GM19351 (cell line): Measurements from ENCODE around the gene IFITM1.

ENCODE experiments used
- ATAC-seq: cut with Tn5 transposase; IDR thresholded peaks from one replicate; pipeline ENCODE4 v1.9.1; 2021; ENCODE audit warnings: mild to moderate bottlenecking, moderate library complexity; ENCODE audit not compliant: unreplicated experiment

Gene IFITM1

GRCh38 chr11:313787-314553, at the start of gene IFITM1:
TSS of gene IFITM1 (plus strand) at chr11:314040. CDS start at chr11:314171, 131 bp downstream.
- peak; percentile 51 for ATAC-seq

- ATAC-seq, result no peak
Measured at GRCh38 chr11:266676-267439, 47.0 kb upstream of the IFITM1 start.

GRCh38 chr11:267491-267994, 46.3 kb upstream of the IFITM1 start:
- ATAC-seq, result no peak

- peak; percentile 47 for ATAC-seq
Measured at GRCh38 chr11:268716-269145, 45.1 kb upstream of the IFITM1 start.

GRCh38 chr11:269146-269890, 44.5 kb upstream of the IFITM1 start:
- peak; percentile 64 for ATAC-seq

- no peak for ATAC-seq
Measured at GRCh38 chr11:270451-271318, 43.2 kb upstream of the IFITM1 start.

GRCh38 chr11:271319-271715, 42.5 kb upstream of the IFITM1 start:
- ATAC-seq, result no peak

GRCh38 chr11:272195-272930, 41.5 kb upstream of the IFITM1 start:
- ATAC-seq, result no peak

- no peak for ATAC-seq
Measured at GRCh38 chr11:272931-273198, 41.0 kb upstream of the IFITM1 start.

GRCh38 chr11:276219-276618, 37.6 kb upstream of the IFITM1 start:
- no peak for ATAC-seq

GRCh38 chr11:278001-278951, 35.6 kb upstream of the IFITM1 start, which contains the start of gene NLRP6:
TSS of gene NLRP6 (plus strand) at chr11:278407. CDS start at chr11:278570, 163 bp downstream.
- no peak for ATAC-seq

GRCh38 chr11:279040-279965, 34.5 kb upstream of the IFITM1 start:
- ATAC-seq, result no peak

- no peak for ATAC-seq
Measured at GRCh38 chr11:279966-280705, 33.7 kb upstream of the IFITM1 start.

GRCh38 chr11:280706-281485, 32.9 kb upstream of the IFITM1 start:
- no peak for ATAC-seq

- no peak for ATAC-seq
Measured at GRCh38 chr11:281486-282161, 32.2 kb upstream of the IFITM1 start.

GRCh38 chr11:282171-282570, 31.7 kb upstream of the IFITM1 start:
- no peak for ATAC-seq
